Fibroblast of pulmonary artery (primary cell): ENCODE results near the gene HOXD12.

ENCODE experiments used
- DNase-seq: peaks from one replicate; pipeline ENCODE4 v3.0.0-alpha.2; 2010; ENCODE audit warnings: low read depth
- H3K4me3 ChIP-seq: replicated peaks from 2 replicates; pipeline ENCODE4 v1.5.1; 2011; ENCODE audit warnings: low read depth, mild to moderate bottlenecking, control low read depth, low read length, moderate library complexity
- CTCF ChIP-seq: IDR thresholded peaks from 2 replicates; pipeline ENCODE4 v1.5.1; 2011; ENCODE audit warnings: mild to moderate bottlenecking, control low read depth, low read length, inconsistent platforms; ENCODE audit errors: missing control alignments

Gene HOXD12

GRCh38 chr2:176149481-176149938, 49.9 kb downstream of the HOXD12 start:
- no peak for DNase-seq
- no peak overlapping the region for H3K4me3 ChIP-seq
- no peak for TF ChIP-seq CTCF

GRCh38 chr2:176149939-176150583, 50.5 kb downstream of the HOXD12 start:
- no peak overlapping the region for H3K4me3 ChIP-seq
- DNase-seq, result no peak
- TF ChIP-seq CTCF, result no peak

- no peak for TF ChIP-seq CTCF
- no peak overlapping the region for H3K4me3 ChIP-seq
- no peak for DNase-seq
These were observed 51.2 kb downstream of the HOXD12 start for GRCh38 chr2:176150584-176151441.

- no peak within 1 kb of the TSS for H3K4me3 ChIP-seq
- no peak for DNase-seq
- TF ChIP-seq CTCF, result no peak
These were observed 52.1 kb downstream of the HOXD12 start, which contains the start of gene HOXD4 for GRCh38 chr2:176151442-176152287. Gene HOXD4, plus strand, starts transcription at chr2:176151550. Its CDS starts 84 bp downstream, at chr2:176151634.
